Gastrocnemius medialis (tissue), 4 donors: Measurements from ENCODE around the gene MLN.

ENCODE experiments used
- CTCF ChIP-seq, 5 experiments: fragments of 450-650 bp in 3 of 5; fragments of 200-600 bp in 2 of 5; sonication (generic) in 2 of 5; IDR thresholded peaks in 4 of 5; conservative IDR thresholded peaks in 1 of 5; 1 replicate in 4 of 5; 2 replicates in 1 of 5; pipeline ENCODE4 v1.5.1; 2016 to 2019; ENCODE audit warnings: antibody characterized with exemption in 5 of 5, mild to moderate bottlenecking in 3 of 5, moderate library complexity in 3 of 5
- POLR2A ChIP-seq, 2 donors: fragments of 450-650 bp; IDR thresholded peaks; one replicate each; pipeline ENCODE4 v1.6.1; 2017; ENCODE audit warnings: antibody characterized with exemption in 2 of 2, mild to moderate bottlenecking in 2 of 2, moderate library complexity in 2 of 2

DNA sequence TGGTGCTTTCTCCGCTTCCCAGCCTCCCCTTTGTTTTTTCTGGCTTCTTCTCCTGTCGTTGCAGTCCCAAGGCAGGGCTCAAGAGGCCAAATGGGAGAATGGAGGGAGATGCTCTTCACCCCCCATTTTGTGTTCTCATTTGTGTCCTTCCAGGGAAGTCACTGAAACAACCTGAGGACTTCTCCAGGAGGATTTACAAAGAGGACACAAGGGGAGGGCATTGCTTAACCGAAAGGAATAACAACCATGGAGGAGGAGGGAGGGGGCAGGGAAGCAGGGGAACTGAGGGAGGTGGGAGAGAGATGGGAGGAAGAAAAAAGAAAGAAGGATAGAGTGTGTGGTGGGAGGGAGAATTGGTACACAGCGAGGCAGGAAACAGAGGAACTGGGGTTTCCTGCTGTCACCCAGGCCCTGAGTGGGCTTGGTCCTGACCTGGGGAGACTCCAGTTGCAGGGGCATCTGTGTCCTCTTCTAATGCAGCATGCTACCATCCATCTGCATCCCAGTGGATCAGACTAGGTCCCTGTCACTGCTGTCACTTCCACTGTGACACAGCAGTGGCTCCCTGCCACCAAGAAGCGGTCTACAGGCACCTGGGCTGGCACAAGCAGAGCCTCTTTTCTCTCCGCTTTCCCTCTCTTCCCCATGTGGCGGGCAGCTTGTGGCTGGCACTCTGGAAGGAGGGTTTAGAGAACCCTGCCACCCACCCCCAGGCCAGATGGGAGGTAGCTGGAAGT is 17.1 kb upstream of the MLN start:
- TF ChIP-seq CTCF (IDR thresholded peaks at IDR 0.05 in 4 of 5, conservative IDR thresholded peaks at IDR 0.05 in 1 of 5) (no peak), POLR2A (IDR thresholded peaks at IDR 0.05) (no peak)
